ENCODE data around the gene OR10H5. TPM values are rescaled to one million over a fixed set of nuclear protein-coding genes. Genes with fewer than 3 reads are reported as not detected.

Gene OR10H5
- total RNA-seq, 2 experiments from 2014 or later = 0.04 TPM; not detected in 1

GRCh38 chr19:15846923-15847322 lies 59.5 kb downstream of the OR10H5 start:
- Mint-ChIP-seq H3K27ac (no peak overlapping the region), H3K4me3 (no peak overlapping the region), H3K27me3 (no peaks in the 10 kb centered on the region), H3K9me3 (no peaks in the 10 kb centered on the region), H3K36me3 (ENCODE audit: low read depth) (no peaks in the 10 kb centered on the region), H3K4me1 (ENCODE audit: low read depth) (peaks cover 25% of the 10 kb centered on the region)
- DNase-seq = no peak
- TF ChIP-seq CTCF (IDR thresholded peaks at IDR 0.05) = no peak
- intact Hi-C loops (cut with micrococcal nuclease) = no loop called here
- ChIA-PET POLR2A (no interaction called here), CTCF (no interaction called here)
- no peak for ATAC-seq

GRCh38 chr19:15850385-15850784 lies 62.9 kb downstream of the OR10H5 start:
- DNase-seq = no peak
- H3K4me3 Mint-ChIP-seq = no peak overlapping the region
- no peak for ATAC-seq
- ChIA-PET POLR2A (no interaction called here), CTCF (no interaction called here)
- H3K27ac Mint-ChIP-seq = no peak overlapping the region
- H3K4me1 Mint-ChIP-seq (ENCODE audit: low read depth) = peaks cover 4% of the 10 kb centered on the region
- intact Hi-C loops (cut with micrococcal nuclease) = no loop called here
- H3K27me3 Mint-ChIP-seq = no peaks in the 10 kb centered on the region
- H3K36me3 Mint-ChIP-seq (ENCODE audit: low read depth) = no peaks in the 10 kb centered on the region
- no peak for TF ChIP-seq CTCF (IDR thresholded peaks at IDR 0.05)
- H3K9me3 Mint-ChIP-seq = no peaks in the 10 kb centered on the region

Other genes starting within 250 kb of the OR10H5 start
- not detected for gene CYP4F8, start 172.4 kb upstream of the OR10H5 start, total RNA-seq
- gene CYP4F3, start 146.8 kb upstream of the OR10H5 start, total RNA-seq = under 1 TPM; 0.16 TPM
- gene CYP4F12, start 114.6 kb upstream of the OR10H5 start, total RNA-seq = not detected
- gene OR10H2, start 59.6 kb upstream of the OR10H5 start, total RNA-seq = not detected
- gene OR10H3, start 49.7 kb upstream of the OR10H5 start, total RNA-seq = not detected
- gene OR10H1, start 28.0 kb downstream of the OR10H5 start, total RNA-seq = not detected
- under 1 TPM in 1 of 2 experiments, not detected in 1; 0.18 TPM for gene CYP4F2, start 110.4 kb downstream of the OR10H5 start, total RNA-seq
- not detected for gene CYP4F11, start 146.9 kb downstream of the OR10H5 start, total RNA-seq
- not detected for gene OR10H4, start 161.3 kb downstream of the OR10H5 start, total RNA-seq